ENCODE results near the gene KAT7. TPM values are rescaled to one million over a fixed set of nuclear protein-coding genes. Genes with fewer than 3 reads are reported as not detected.

Gene KAT7
- total and polyA plus RNA-seq, 2 experiments from 2014 or later, result 31.0 to 187 TPM

GRCh38 chr17:49822829-49823228 lies 34.3 kb downstream of the KAT7 start (continued):
- TF ChIP-seq REST (IDR thresholded peaks at IDR 0.05; ENCODE audit: unreplicated experiment) (no peak), JUNB (IDR thresholded peaks at IDR 0.05; ENCODE audit: unreplicated experiment) (no peak)

GRCh38 chr17:49823614-49824013 lies 35.1 kb downstream of the KAT7 start:
- H3K4me2 ChIP-seq, result no peak overlapping the region
- peaks cover 67% of the 10 kb centered on the region for H3K36me3 ChIP-seq (ENCODE audit: insufficient read depth)
- DNase-seq (ENCODE audit: low spot score), result no peak
- no peak overlapping the region for H3K4me3 ChIP-seq
- peaks cover 37% of the 10 kb centered on the region for H3K79me2 ChIP-seq (replicated peaks; ENCODE audit: insufficient read depth)
- Mint-ChIP-seq H3K4me1 (peaks cover 52% of the 10 kb centered on the region), H3K27me3 (ENCODE audit: insufficient read depth, low read depth, poor library complexity) (no peaks in the 10 kb centered on the region), H3K9me3 (no peaks in the 10 kb centered on the region), H3K36me3 (ENCODE audit: low read depth) (peaks cover 99% of the 10 kb centered on the region), H3K27ac (no peak overlapping the region), H3K4me3 (no peak overlapping the region)
- no peak for ATAC-seq
- H3K4me1 ChIP-seq (ENCODE audit: insufficient read depth), result peaks cover 26% of the 10 kb centered on the region
- H3K27ac ChIP-seq (ENCODE audit: low read depth), result peak overlapping the region; percentile 50; the same call in 1 of the 2 replicates
- H3K9me2 ChIP-seq (ENCODE audit: insufficient read depth), result no peaks in the 10 kb centered on the region
- H2AFZ ChIP-seq, result no peak overlapping the region
- H3F3A ChIP-seq (replicated peaks; ENCODE audit: low read depth), result no peaks in the 10 kb centered on the region
- no peaks in the 10 kb centered on the region for H3K27me3 ChIP-seq (ENCODE audit: insufficient read depth)
- H4K20me1 ChIP-seq (replicated peaks; ENCODE audit: insufficient read depth), result peaks cover 16% of the 10 kb centered on the region
- no peak for TF ChIP-seq JUNB (IDR thresholded peaks at IDR 0.05; ENCODE audit: unreplicated experiment)
- TF ChIP-seq ZNF331 (CRISPR knock-in tag; IDR thresholded peaks at IDR 0.05; ENCODE audit: low read depth), result no peak
- TF ChIP-seq STAT1 (IDR thresholded peaks at IDR 0.05; ENCODE audit: unreplicated experiment), result no peak
- no peak for TF ChIP-seq ZNF462 (CRISPR knock-in tag; IDR thresholded peaks at IDR 0.05)
- TF ChIP-seq CREB1 (CRISPR knock-in tag; IDR thresholded peaks at IDR 0.05; ENCODE audit: low read depth), result no peak
- TF ChIP-seq ETS1 (IDR thresholded peaks at IDR 0.05), result no peak
- TF ChIP-seq EZH2 (IDR thresholded peaks at IDR 0.05; ENCODE audit: low read depth, unreplicated experiment), result no peak
- no peak for TF ChIP-seq CTCF (conservative IDR thresholded peaks at IDR 0.05; ENCODE audit: low read depth in 2 of 2)
